GM12892 (cell line): ENCODE results near the gene NPIPB9.
"Not testable (repeated sequence)": the region's sequence is repeated elsewhere in the genome, so short reads cannot be mapped to it uniquely, and the experiment has no call there.

Experiments used
- POLR2A ChIP-seq: IDR thresholded peaks from 2 replicates; pipeline ENCODE4 v1.6.1; 2011; ENCODE audit warnings: low read depth, low read length, control low read depth
- POLR2AphosphoS5 ChIP-seq: IDR thresholded peaks from 2 replicates; pipeline ENCODE4 v1.6.1; 2011; ENCODE audit warnings: low read depth, low read length, control low read depth

- TF ChIP-seq POLR2A, POLR2AphosphoS5: not testable (repeated sequence)
These were observed 1.0 kb upstream of the NPIPB9 start for GRCh38 chr16:28750469-28751067.
